Neural cell (in vitro differentiated cells): ENCODE results near the gene COLGALT1. TPM values are rescaled to one million over a fixed set of nuclear protein-coding genes. Genes with fewer than 3 reads are reported as not detected.

Source experiments
- H2AFZ ChIP-seq: fragments of 200-600, 300-800 bp; sonication (generic), shearing (Covaris generic); 2 replicates; pipeline ENCODE4 v1.6.0; 2014; ENCODE audit warnings: low read depth, mild to moderate bottlenecking, antibody characterized with exemption, low read length, moderate library complexity
- H3F3A ChIP-seq: fragments of 200-600 bp; shearing (Covaris generic); 2 replicates; pipeline ENCODE4 v1.6.1; 2016; ENCODE audit warnings: mild to moderate bottlenecking, moderate library complexity, mixed read lengths, antibody characterized with exemption, low read length; ENCODE audit not compliant: insufficient read depth, poor library complexity, severe bottlenecking
- H3K27ac ChIP-seq: fragments of 200-600, 300-800 bp; sonication (generic), shearing (Covaris generic); 2 replicates; pipeline ENCODE4 v1.5.1; 2014; ENCODE audit warnings: mild to moderate bottlenecking, low read length, moderate library complexity
- H3K27me3 ChIP-seq: fragments of 300-800, 200-600 bp; sonication (generic), shearing (Covaris generic); 2 replicates; pipeline ENCODE4 v1.6.0; 2014; ENCODE audit warnings: mild to moderate bottlenecking, low read depth, low read length, moderate library complexity; ENCODE audit not compliant: insufficient read depth
- H3K36me3 ChIP-seq: fragments of 300-800, 200-600 bp; sonication (generic), shearing (Covaris generic); 2 replicates; pipeline ENCODE4 v1.5.1; 2014; ENCODE audit warnings: mild to moderate bottlenecking, antibody characterized with exemption, low read length, moderate library complexity; ENCODE audit not compliant: insufficient read depth
- H3K4me2 ChIP-seq: fragments of 300-800, 200-600 bp; sonication (generic), shearing (Covaris generic); 2 replicates; pipeline ENCODE4 v1.6.0; 2014; ENCODE audit warnings: mild to moderate bottlenecking, low read length
- H3K4me3 ChIP-seq: fragments of 300-800, 200-600 bp; sonication (generic), shearing (Covaris generic); 2 replicates; pipeline ENCODE4 v1.5.1; 2014; ENCODE audit warnings: mild to moderate bottlenecking, low read length, moderate library complexity
- H3K79me2 ChIP-seq: fragments of 200-600 bp; shearing (Covaris generic); replicated peaks from 2 replicates; pipeline ENCODE4 v1.6.0; 2014; ENCODE audit warnings: mild to moderate bottlenecking, low read length, moderate library complexity; ENCODE audit not compliant: insufficient read depth
- H3K9ac ChIP-seq: fragments of 300-800, 200-600 bp; sonication (generic), shearing (Covaris generic); 2 replicates; pipeline ENCODE4 v1.6.1; 2016; ENCODE audit warnings: mild to moderate bottlenecking, low read length, mixed read lengths
- H3K9me2 ChIP-seq: fragments of 200-600 bp; shearing (Covaris generic); 2 replicates; pipeline ENCODE4 v1.6.1; 2016; ENCODE audit warnings: mild to moderate bottlenecking, low read length, mixed read lengths; ENCODE audit not compliant: insufficient read depth
- H3K9me3 ChIP-seq: fragments of 200-600, 300-800 bp; sonication (generic), shearing (Covaris generic); 2 replicates; pipeline ENCODE4 v1.6.1; 2016; ENCODE audit warnings: mild to moderate bottlenecking, mixed run types, low read length, moderate library complexity, mixed read lengths
- H4K20me1 ChIP-seq: fragments of 200-600 bp; shearing (Covaris generic); 2 replicates; pipeline ENCODE4 v1.6.1; 2016; ENCODE audit warnings: mild to moderate bottlenecking, mixed run types; ENCODE audit not compliant: insufficient read depth
- EP300 ChIP-seq: fragments of 450-650 bp; conservative IDR thresholded peaks from 2 replicates; pipeline ENCODE4 v1.6.1; 2014; ENCODE audit warnings: antibody characterized with exemption, mild to moderate bottlenecking, moderate library complexity; ENCODE audit not compliant: poor library complexity, severe bottlenecking
- EZH2 ChIP-seq: fragments of 200-600, 300-800 bp; shearing (Covaris generic), sonication (generic); IDR thresholded peaks from 2 replicates; pipeline ENCODE4 v1.6.1; 2014; ENCODE audit warnings: antibody characterized with exemption, low read length, borderline replicate concordance, mild to moderate bottlenecking; ENCODE audit not compliant: insufficient read depth, poor library complexity, severe bottlenecking
- MXI1 ChIP-seq: fragments of 450-650 bp; conservative IDR thresholded peaks from 2 replicates; pipeline ENCODE4 v1.6.1; 2014; ENCODE audit warnings: antibody characterized with exemption, mild to moderate bottlenecking; ENCODE audit not compliant: poor library complexity, severe bottlenecking
- POLR2AphosphoS5 ChIP-seq: IDR thresholded peaks from 2 replicates; pipeline ENCODE4 v1.6.1; 2012
- RAD21 ChIP-seq: fragments of 450-650 bp; conservative IDR thresholded peaks from 2 replicates; pipeline ENCODE4 v1.6.1; 2014; ENCODE audit warnings: antibody characterized with exemption, mild to moderate bottlenecking, moderate library complexity
- SMC3 ChIP-seq: fragments of 450-650 bp; conservative IDR thresholded peaks from 2 replicates; pipeline ENCODE4 v1.6.1; 2014; ENCODE audit warnings: antibody characterized with exemption, mild to moderate bottlenecking, moderate library complexity; ENCODE audit not compliant: poor library complexity
- TAF1 ChIP-seq: IDR thresholded peaks from 2 replicates; pipeline ENCODE4 v1.6.1; 2012; ENCODE audit warnings: low read depth
- polyA plus RNA-seq: library from polyadenylated mRNA; depleted of rRNA; stranded (reverse); fragments of >200 nt; gene quantifications from 2 replicates; pipeline ENCODE4 v1.2.3, GENCODE V29; 2014
- TF ChIP-seq, protein P1 (sequence below): fragments of 450-650 bp; IDR thresholded peaks from 2 replicates; pipeline ENCODE4 v1.5.1; 2014; ENCODE audit warnings: antibody characterized with exemption, mild to moderate bottlenecking, moderate library complexity; ENCODE audit not compliant: poor library complexity, severe bottlenecking
- TF ChIP-seq, protein P2 (sequence below): IDR thresholded peaks from 2 replicates; pipeline ENCODE4 v1.6.1; 2012; ENCODE audit warnings: borderline replicate concordance

Gene COLGALT1
- polyA plus RNA-seq, 1 donor from 2014 or later: 18.8 TPM

DNA sequence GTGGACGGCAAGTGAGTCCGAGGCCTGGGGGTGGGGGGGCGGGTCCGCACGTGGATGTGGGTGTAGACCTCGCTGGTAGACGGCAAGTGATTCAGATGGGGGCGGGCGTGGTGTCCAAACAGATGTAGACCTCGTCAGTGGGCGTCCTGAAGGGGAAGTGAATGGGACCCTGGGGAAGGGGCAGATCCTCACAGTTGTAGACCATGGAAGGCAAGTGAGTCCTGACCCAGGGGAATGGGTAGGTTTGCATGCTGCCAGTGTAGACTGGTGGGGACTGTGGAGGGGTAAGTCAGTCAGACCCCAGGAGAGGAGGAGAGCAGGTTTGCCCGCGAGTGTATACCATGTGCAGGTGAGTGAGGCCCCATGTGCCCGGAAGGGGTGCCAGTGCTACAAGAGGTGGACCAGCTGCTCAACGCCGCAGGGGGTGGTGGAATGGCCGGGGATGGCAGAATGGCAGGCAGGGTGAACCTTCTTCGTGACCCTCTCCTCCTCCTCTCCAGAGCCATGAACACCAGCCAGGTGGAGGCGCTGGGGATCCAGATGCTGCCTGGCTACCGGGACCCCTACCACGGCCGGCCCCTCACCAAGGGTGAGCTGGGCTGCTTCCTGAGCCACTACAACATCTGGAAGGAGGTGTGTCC is 22.1 kb downstream of the COLGALT1 start:
- Histone ChIP-seq H4K20me1 (no peaks in the 10 kb centered on the region), H3K27me3 (no peaks in the 10 kb centered on the region), H3K9me2 (no peaks in the 10 kb centered on the region), H2AFZ (no peak overlapping the region), H3K9ac (no peak overlapping the region), H3K9me3 (no peaks in the 10 kb centered on the region), H3F3A (no peaks in the 10 kb centered on the region), H3K27ac (no peak overlapping the region), H3K36me3 (no peaks in the 10 kb centered on the region), H3K4me3 (no peak overlapping the region), H3K4me2 (no peak overlapping the region), H3K79me2 (no peaks in the 10 kb centered on the region)
- TF ChIP-seq POLR2AphosphoS5: no peak
- TF ChIP-seq MXI1: no peak
- no peak for TF ChIP-seq RAD21
- TF ChIP-seq SMC3: no peak
- no peak for TF ChIP-seq TAF1
- TF ChIP-seq, protein P1, sequence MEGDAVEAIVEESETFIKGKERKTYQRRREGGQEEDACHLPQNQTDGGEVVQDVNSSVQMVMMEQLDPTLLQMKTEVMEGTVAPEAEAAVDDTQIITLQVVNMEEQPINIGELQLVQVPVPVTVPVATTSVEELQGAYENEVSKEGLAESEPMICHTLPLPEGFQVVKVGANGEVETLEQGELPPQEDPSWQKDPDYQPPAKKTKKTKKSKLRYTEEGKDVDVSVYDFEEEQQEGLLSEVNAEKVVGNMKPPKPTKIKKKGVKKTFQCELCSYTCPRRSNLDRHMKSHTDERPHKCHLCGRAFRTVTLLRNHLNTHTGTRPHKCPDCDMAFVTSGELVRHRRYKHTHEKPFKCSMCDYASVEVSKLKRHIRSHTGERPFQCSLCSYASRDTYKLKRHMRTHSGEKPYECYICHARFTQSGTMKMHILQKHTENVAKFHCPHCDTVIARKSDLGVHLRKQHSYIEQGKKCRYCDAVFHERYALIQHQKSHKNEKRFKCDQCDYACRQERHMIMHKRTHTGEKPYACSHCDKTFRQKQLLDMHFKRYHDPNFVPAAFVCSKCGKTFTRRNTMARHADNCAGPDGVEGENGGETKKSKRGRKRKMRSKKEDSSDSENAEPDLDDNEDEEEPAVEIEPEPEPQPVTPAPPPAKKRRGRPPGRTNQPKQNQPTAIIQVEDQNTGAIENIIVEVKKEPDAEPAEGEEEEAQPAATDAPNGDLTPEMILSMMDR: no peak
- TF ChIP-seq EP300: no peak
- no peak for TF ChIP-seq EZH2
- TF ChIP-seq, protein P2, sequence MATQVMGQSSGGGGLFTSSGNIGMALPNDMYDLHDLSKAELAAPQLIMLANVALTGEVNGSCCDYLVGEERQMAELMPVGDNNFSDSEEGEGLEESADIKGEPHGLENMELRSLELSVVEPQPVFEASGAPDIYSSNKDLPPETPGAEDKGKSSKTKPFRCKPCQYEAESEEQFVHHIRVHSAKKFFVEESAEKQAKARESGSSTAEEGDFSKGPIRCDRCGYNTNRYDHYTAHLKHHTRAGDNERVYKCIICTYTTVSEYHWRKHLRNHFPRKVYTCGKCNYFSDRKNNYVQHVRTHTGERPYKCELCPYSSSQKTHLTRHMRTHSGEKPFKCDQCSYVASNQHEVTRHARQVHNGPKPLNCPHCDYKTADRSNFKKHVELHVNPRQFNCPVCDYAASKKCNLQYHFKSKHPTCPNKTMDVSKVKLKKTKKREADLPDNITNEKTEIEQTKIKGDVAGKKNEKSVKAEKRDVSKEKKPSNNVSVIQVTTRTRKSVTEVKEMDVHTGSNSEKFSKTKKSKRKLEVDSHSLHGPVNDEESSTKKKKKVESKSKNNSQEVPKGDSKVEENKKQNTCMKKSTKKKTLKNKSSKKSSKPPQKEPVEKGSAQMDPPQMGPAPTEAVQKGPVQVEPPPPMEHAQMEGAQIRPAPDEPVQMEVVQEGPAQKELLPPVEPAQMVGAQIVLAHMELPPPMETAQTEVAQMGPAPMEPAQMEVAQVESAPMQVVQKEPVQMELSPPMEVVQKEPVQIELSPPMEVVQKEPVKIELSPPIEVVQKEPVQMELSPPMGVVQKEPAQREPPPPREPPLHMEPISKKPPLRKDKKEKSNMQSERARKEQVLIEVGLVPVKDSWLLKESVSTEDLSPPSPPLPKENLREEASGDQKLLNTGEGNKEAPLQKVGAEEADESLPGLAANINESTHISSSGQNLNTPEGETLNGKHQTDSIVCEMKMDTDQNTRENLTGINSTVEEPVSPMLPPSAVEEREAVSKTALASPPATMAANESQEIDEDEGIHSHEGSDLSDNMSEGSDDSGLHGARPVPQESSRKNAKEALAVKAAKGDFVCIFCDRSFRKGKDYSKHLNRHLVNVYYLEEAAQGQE: no peak

DNA sequence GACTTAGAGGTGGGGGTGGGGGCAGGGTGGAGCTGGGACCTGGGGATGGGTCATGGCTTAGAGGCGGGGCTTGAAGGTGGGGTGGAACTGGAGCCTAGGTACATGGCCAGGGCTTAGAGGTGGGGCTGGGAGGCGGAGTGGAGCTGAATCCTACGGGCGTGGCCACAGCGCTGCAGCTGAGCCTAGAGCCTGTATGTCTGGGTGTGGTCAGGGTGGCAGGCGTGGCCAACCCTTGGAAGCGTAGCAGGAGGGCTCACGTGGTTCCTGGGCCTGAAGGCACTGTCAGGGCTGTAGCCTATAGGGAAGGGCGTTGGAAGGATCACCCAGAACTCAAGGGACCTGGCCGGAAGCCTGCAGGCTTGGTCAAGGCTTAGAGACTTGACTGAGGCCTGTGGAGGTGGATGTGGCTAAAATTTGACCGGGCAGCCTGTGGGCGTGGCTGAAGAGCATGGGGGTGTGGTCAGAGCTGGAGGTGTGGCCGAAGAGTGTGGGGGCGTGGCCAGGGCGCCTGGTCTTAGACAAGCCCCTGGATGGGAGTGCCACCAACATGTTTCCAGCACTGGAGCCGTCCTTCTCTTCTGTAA is 24.3 kb downstream of the COLGALT1 start:
- Histone ChIP-seq H3K27ac (no peak overlapping the region), H3K79me2 (no peaks in the 10 kb centered on the region), H3K27me3 (no peaks in the 10 kb centered on the region), H3K9ac (no peak overlapping the region), H3F3A (no peaks in the 10 kb centered on the region), H3K36me3 (no peaks in the 10 kb centered on the region), H3K4me3 (no peak overlapping the region), H3K9me2 (no peaks in the 10 kb centered on the region), H3K4me2 (no peak overlapping the region), H4K20me1 (no peaks in the 10 kb centered on the region), H3K9me3 (no peaks in the 10 kb centered on the region), H2AFZ (no peak overlapping the region)
- TF ChIP-seq, protein P1: no peak
- TF ChIP-seq, protein P2: no peak
- TF ChIP-seq TAF1: no peak
- no peak for TF ChIP-seq MXI1
- no peak for TF ChIP-seq POLR2AphosphoS5
